ENCODE measurements around the gene RABEP2. TPM values are rescaled to one million over a fixed set of nuclear protein-coding genes. Genes with fewer than 3 reads are reported as not detected.
"Not testable (repeated sequence)": the region's sequence is repeated elsewhere in the genome, so short reads cannot be mapped to it uniquely, and the experiment has no call there.

The RABEP2 gene
- 10 to 100 TPM; 17.7 to 25.8 (median 18.9) TPM for polyA plus RNA-seq (ENCODE audit: insufficient read length in 4 of 4)

DNA sequence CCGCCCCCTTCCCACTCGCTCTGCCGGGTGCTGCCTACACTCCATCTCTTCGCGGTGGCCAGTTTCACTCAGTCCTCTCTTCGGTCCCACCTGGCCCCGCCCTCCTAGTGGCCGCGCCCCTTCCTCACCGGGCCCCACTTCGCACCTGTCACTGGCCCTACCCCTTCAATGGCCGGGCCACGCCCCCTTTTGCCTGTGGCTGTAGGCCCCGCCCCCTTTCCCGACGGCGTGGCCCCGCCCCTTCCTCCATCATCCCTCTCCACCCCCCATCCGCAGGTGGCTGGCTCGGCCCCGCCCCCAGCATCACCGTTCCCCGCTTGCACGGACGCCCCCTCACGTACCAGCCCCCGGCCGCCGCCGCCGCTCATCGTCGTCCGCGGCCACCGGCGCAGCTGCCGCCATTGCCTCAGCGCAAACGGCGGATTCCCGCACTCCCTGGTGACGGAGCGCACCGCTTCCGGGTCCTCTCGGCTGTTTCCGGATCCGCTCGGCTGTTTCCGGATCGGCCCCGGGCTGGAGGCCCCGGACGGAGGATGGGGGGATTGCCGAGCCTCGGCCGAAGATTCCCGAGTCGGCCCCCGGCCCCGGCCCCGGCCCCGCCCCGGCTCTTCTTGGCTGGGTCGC, at the start of gene RABEP2:
Gene RABEP2 (minus strand): TSS at position 477 of the 624 bp plus-strand sequence. CDS start 75 bp downstream, at position 402.
- peak; percentile 80 to 91 (median 85) for DNase-seq (ENCODE audit: low read depth in 4 of 4, low spot score in 3 of 4)

- DNase-seq (ENCODE audit: low read depth in 4 of 4, low spot score in 3 of 4), result peak; percentile 88 to 95 (median 92)
These were observed 49.6 kb upstream of the RABEP2 start, which contains the start of gene SPNS1 for GRCh38 chr16:28974437-28975157. Gene SPNS1, plus strand, starts transcription at chr16:28974778. Its CDS starts 374 bp downstream, at chr16:28975152.

DNA sequence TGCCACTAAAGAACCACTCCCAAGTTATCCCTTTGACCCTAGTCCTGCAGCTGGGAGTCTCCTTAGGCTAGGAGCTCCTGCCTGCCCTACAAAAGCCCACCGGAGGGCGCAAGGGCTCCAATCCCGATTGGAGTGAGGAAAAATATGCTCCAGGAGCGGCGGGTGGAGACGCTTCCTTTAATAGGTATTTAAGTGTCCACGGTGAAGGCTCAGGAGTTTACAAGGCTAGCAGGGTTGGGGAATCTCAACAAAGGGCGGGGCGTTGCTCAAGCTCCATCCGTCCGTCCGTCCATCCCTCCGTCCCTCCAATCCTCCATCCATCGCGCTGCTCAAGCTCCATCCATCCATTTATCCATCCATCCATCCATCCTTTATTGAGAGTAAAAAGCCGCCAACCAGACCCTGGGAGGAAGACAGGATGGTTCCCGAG, 49.0 kb upstream of the RABEP2 start:
- peak; percentile 27 to 49 (median 36) for DNase-seq (ENCODE audit: low read depth in 4 of 4, low spot score in 3 of 4)

- DNase-seq (ENCODE audit: low read depth in 4 of 4, low spot score in 3 of 4), result not testable (repeated sequence)
These were observed 44.7 kb upstream of the RABEP2 start for GRCh38 chr16:28969696-28970095.

DNA sequence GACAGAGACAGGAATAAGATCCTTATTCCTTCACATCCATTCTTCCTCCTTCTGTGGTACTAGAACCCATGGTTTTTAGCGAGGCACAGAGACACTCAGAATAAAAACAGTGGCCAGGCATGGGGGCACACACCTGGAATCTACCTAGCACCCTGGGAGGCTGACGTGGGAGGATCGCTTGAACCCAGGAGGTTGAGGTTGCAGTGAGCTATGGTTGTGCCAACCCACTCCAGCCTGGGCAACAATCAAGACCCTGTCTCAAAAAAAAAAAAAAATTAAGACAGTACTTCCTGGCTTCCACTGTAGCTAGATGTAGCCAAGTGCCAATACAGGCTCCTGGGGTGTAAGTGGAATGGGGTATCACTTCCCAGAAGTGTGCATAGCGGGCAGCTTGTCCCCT, 42.1 kb upstream of the RABEP2 start:
- no peak for DNase-seq (ENCODE audit: low read depth in 4 of 4, low spot score in 3 of 4)

DNA sequence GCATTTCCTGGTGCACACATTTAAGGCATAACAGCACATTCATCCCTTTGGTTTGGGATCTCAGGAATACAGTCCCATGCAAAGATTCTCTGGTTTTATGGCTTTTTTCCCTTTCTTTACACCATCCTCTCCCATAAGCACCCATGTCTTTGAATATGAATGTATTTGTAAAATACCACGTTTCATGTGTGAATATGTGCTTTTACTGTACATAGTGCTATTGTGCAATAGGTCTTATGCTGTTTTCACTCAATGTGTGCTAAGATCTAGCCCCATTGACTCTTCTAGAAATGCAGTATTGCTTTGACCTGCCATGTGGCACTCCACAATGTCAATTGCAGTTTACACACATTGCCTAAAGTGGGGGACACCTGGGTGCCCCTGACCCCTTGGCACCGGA, 39.5 kb upstream of the RABEP2 start:
- no peak for DNase-seq (ENCODE audit: low read depth in 4 of 4, low spot score in 3 of 4)

DNA sequence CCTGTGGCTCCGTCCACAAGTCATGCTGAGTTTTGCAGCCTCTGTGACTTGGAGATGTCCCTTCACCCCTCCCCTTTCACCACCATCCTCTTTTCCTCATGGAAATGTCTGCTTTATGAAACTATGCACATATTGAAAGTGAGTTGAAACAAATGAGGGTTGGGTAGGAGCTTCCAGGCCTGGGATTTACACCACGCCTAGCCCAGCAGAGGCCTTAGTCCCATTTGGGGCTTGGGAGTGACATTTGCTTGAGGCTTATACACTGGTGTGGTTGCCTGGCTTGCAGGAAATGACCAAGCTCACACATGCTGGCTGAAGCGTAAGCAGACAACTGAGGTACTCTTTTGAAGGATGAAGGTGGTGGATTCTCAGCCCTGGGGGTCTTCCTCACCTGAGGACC, 39.0 kb upstream of the RABEP2 start:
- DNase-seq (ENCODE audit: low read depth in 4 of 4, low spot score in 3 of 4), result no peak

GRCh38 chr16:28958836-28959235, 33.8 kb upstream of the RABEP2 start:
- no peak for DNase-seq (ENCODE audit: low read depth in 4 of 4, low spot score in 3 of 4)

DNA sequence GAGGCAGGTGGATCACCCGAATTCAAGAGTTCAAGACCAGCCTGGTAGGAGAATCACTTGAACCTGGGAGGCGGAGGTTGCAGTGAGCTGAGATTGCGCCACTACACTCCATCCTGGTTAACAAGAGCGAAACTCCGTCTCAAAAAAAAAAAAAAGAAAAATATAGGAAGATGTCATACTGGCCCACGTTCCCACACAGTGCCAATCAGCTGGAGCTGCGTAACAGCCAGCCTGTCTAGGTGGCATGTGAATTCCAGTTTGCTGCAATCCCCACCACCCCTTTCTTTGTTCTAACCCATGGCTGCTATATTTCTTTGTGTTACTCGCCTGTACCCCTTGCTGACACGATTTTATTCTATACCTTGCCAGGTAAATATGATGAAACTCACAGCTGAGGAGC, 33.2 kb upstream of the RABEP2 start:
- no peak for DNase-seq (ENCODE audit: low read depth in 4 of 4, low spot score in 3 of 4)

- DNase-seq (ENCODE audit: low read depth in 4 of 4, low spot score in 3 of 4), result no peak
These were observed 26.4 kb upstream of the RABEP2 start for GRCh38 chr16:28951410-28951943.

DNA sequence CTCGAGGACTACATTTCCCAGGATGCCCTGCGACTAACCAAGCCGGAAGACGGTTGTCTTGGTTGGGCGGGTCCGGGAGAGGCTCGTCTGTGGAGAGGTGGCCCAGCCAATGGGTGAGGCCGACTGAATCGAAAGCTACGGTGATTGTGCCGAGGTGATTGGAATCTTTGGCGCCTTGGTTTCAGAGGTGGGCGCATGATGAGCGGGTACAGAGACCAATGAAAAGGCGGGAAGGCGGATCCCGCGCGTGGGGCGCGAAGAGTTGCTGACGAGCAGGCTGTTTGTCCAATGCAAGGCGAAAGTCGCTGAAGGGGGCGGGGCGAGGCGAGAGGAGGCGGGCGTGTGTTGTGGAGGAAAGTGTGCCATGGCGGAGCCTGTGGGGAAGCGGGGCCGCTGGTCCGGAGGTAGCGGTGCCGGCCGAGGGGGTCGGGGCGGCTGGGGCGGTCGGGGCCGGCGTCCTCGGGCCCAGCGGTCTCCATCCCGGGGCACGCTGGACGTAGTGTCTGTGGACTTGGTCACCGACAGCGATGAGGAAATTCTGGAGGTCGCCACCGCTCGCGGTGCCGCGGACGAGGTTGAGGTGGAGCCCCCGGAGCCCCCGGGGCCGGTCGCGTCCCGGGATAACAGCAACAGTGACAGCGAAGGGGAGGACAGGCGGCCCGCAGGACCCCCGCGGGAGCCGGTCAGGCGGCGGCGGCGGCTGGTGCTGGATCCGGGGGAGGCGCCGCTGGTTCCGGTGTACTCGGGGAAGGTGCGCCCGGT, 25.8 kb upstream of the RABEP2 start, which contains the start of gene NFATC2IP:
Gene NFATC2IP (plus strand): TSS at position 290 of the 762 bp plus-strand sequence. CDS start 75 bp downstream, at position 365.
- peak; percentile 99 for DNase-seq (ENCODE audit: low read depth in 4 of 4, low spot score in 3 of 4)

- no peak for DNase-seq (ENCODE audit: low read depth in 4 of 4, low spot score in 3 of 4)
These were observed 21.6 kb upstream of the RABEP2 start for GRCh38 chr16:28946681-28947080.

DNA sequence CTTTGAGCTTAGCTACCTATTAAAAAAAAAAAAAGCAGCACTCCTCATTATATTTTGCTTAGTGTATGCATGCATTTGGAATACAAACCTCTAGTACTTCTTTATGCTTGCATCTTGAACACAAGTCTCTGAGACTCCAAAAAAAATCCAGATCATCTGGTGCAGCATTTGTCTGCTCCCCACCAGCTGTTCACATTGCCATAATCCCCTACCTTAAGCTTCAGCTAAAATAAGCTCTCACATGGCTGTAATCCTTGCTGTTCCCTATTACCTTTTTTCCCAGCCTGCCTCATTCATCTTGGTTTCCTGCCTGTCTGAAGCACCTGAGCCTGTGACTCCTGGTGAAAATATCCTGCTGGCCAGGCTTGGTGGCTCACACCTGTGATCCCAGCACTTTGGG, 18.2 kb upstream of the RABEP2 start:
- DNase-seq (ENCODE audit: low read depth in 4 of 4, low spot score in 3 of 4), result no peak

- not testable (repeated sequence) for DNase-seq (ENCODE audit: low read depth in 4 of 4, low spot score in 3 of 4)
These were observed 14.8 kb upstream of the RABEP2 start for GRCh38 chr16:28939825-28940224.

DNA sequence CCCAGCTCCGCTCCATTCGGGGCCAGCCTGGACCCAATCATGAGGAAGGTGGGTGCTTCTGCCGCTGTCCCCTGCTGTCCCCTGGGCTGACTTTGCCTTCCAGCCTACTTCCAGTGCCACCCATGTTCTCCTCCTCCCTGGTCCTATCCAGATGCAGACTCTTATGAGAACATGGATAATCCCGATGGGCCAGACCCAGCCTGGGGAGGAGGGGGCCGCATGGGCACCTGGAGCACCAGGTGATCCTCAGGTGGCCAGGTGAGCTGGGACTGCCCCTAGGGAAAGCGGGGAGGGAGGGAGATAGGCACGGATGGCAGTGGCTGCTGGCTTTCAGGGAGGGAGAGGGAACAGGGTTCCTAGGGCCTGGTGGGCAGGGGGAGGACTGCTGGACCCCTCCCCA, 13.7 kb upstream of the RABEP2 start:
- no peak for DNase-seq (ENCODE audit: low read depth in 4 of 4, low spot score in 3 of 4)

GRCh38 chr16:28937222-28937876, 12.3 kb upstream of the RABEP2 start:
- DNase-seq (ENCODE audit: low read depth in 4 of 4, low spot score in 3 of 4), result no peak

DNA sequence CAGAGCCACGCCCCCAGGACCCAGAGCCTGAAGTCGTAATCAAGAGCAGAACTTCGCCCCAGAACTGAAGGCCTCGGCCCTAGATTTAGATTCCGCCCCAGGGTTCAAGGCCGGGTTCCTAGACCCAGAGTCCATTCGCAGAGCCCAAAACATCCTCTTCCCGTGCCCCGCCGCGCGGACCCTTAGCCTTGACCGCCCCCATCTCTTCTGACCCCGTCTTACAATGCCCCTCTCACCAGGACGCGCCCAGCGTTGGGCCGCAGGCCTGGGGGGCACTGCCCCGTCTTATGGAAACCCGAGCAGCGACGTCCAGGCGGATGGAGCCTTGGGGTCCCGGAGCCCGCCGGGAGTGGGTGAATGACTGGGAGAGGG, 11.7 kb upstream of the RABEP2 start:
- DNase-seq (ENCODE audit: low read depth in 4 of 4, low spot score in 3 of 4), result no peak

DNA sequence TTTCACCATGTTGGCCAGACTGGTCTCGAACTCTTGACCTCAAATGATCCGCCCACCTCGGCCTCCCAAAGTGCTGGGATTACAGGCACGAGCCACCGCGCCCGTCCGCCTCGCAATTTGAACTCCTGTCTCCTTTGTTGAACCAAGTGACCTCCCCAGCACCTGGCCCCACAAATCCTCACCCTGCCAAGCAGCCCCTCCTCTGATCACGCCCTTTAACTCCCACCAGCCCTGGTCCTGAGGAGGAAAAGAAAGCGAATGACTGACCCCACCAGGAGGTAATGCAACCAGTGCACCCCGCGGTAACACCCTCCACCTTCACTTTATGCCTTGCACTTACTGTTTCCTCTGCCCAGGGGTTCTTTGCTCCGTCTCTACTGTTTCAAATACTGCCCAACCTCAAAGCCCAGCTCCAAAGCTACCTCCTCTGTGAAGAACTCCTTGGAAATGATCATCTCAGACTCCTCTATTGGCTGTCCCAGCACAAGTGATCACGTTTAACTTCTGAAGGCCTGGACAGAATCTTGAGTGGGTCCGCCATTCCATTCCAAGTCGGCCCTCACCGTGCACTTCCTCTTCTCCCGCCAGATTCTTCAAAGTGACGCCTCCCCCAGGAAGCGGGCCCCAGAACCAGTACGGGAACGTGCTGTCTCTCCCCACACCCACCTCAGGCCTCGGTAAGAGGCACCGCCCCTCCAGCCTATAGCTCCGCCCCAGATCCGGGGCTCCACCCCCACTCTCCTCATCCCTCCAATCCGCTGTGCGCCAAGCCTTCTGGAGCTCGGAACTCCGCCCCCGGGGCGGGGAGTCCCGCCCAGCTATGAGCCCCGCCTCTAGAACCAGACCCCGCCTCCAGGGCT, 11.1 kb upstream of the RABEP2 start:
- no peak for DNase-seq (ENCODE audit: low read depth in 4 of 4, low spot score in 3 of 4)

GRCh38 chr16:28935346-28935745, 10.3 kb upstream of the RABEP2 start:
- DNase-seq (ENCODE audit: low read depth in 4 of 4, low spot score in 3 of 4), result no peak

All from right renal pelvis (tissue), 4 donors.